Fibroblast of mammary gland (primary cell): ENCODE data around the gene RABGGTA.

Experiments used
- DNase-seq: peaks from one replicate; pipeline ENCODE4 v3.0.0-alpha.2; 2010; ENCODE audit warnings: low read depth
- H3K4me3 ChIP-seq: 2 replicates; pipeline ENCODE4 v1.5.1; 2011; ENCODE audit warnings: low read depth, mild to moderate bottlenecking, low read length, moderate library complexity; ENCODE audit not compliant: control insufficient read depth
- TF ChIP-seq, protein P1 (sequence below): conservative IDR thresholded peaks from 2 replicates; pipeline ENCODE4 v1.5.1; 2011; ENCODE audit warnings: low read depth, low read length, inconsistent platforms; ENCODE audit not compliant: control insufficient read depth, insufficient read depth

The RABGGTA gene

DNA sequence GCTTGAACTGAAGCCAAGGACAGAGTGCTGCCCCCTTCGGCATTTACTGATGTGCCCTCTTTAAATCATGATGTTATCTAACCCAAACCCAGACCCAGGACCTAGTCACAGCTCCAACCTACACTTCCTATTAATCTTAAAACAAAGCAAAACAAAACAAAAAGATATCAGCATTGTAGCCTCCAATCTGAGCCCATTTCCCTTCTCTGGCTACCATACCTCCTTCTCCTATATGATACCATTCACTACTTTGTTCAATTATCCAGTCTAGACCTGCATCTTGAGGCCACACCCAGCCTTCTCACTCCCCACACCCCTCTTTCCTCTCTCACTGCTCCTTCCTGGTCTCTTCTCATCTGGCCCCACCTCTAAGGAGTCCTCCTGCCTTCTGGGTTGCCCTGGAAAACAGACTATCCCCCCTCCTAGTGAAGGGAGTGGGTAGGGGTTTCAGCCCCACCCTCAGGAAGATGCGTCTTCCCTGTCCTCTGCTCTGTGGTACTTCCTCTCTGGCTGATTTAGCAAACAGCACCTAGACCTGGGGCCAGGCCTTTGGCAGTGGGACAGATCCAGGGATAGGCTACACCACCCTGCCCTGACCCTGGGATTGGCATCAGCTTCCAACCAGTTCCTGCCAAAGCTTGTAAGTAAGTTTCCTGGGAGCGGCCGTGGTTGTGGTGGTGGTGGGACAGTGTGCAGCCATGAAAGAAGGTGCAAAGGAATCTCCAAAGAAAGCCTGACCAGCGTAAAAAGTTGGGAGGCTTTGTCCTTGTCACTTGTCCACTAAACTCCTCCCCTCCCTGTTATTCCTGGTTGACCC lies 43.2 kb upstream of the RABGGTA start:
- no peak for DNase-seq
- no peak overlapping the region for H3K4me3 ChIP-seq
- TF ChIP-seq, protein P1, sequence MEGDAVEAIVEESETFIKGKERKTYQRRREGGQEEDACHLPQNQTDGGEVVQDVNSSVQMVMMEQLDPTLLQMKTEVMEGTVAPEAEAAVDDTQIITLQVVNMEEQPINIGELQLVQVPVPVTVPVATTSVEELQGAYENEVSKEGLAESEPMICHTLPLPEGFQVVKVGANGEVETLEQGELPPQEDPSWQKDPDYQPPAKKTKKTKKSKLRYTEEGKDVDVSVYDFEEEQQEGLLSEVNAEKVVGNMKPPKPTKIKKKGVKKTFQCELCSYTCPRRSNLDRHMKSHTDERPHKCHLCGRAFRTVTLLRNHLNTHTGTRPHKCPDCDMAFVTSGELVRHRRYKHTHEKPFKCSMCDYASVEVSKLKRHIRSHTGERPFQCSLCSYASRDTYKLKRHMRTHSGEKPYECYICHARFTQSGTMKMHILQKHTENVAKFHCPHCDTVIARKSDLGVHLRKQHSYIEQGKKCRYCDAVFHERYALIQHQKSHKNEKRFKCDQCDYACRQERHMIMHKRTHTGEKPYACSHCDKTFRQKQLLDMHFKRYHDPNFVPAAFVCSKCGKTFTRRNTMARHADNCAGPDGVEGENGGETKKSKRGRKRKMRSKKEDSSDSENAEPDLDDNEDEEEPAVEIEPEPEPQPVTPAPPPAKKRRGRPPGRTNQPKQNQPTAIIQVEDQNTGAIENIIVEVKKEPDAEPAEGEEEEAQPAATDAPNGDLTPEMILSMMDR, result no peak

DNA sequence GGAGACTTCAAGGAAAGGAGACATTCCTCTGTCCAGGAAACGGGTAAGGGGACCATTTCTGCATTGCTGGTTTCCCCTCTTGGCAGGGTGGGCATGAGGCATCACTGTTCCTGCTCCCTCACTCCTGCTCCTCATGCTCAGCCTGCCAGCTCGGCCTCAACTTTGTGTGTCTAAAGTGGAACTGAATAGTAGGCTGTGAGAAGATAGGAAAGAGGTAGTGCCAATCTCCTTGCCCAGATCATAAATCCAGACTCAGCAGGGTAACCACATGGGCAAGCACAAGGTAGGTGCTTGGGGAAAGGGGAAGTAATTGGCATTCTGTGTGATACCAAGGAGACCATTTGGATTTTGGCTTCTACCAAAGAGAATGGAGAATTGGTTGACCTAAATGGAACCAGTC lies 42.5 kb upstream of the RABGGTA start:
- TF ChIP-seq, protein P1, result no peak
- DNase-seq, result no peak
- H3K4me3 ChIP-seq, result no peak overlapping the region

DNA sequence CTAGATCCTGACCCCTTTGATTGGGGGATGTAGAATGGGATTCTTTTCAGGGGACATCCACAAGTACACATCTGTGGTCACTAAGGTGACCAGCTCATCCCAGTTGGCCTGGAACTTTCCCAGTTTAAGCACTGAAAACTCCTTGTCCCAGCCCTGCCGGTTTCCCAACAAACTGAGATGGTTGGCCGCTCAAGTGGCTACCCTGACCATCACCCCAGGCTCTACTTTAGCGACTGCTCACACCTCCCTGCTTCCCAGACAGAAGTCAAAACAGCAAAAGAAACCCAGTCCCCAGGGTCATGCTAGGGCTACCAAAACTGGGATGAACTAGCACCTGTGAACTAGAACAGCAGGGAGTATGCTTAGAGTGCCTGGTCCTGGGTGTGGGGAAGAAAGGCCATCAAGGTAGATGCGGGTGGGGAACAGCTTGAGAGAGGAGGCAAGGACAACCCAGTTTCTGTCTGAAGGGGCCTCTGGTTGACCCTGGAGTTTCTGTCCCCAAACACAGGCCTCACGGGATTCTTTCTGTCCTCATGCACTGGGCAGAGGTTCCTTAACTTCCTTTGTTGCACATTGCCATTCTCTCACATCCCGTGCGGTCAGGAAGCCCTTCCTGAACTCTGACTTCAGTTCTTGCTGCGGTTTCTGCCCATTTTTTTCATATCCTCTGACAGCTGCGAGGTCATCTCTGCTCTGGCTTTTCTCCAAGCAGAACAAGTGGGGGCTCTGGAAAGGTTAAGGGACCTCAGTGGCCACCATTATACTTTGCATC lies 41.5 kb upstream of the RABGGTA start:
- TF ChIP-seq, protein P1, result no peak
- no peak overlapping the region for H3K4me3 ChIP-seq
- DNase-seq, result no peak

DNA sequence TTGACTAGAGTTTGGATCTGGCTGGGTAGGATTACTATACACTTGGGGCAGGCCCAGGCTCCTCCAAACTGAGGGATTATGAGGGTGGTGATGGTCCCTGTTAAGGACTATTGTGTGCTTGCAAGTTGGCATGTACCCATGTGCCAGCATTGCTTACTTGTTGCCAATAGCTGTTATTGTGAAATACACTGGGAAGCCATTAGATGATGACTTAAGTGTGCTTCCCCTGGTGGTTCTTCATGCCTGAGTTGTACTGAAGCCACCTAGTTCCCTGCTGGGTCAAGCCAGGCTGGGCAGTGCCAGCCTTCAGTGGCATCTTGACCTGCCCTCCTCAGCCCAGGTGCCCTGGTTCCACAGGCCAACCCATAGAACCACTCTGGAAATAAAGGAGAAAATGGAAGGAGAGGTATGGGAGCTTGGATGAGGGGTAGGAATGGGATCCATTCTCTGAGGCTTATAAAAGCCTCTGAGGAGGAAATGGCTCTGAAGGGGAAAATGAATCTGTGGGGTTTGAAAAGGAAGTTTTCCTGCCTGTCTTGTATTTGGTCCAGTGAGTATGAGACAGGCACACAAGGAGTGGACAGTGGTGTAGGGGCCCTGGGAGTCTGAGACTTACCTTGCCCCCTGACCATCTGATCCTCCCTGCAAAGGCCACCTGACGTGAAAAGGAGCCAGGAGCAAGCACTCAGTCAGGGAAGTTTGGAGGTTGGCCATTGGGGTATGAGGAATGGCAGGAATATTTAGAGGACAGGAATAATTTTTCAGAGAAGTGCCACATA lies 40.6 kb upstream of the RABGGTA start:
- no peak overlapping the region for H3K4me3 ChIP-seq
- TF ChIP-seq, protein P1, result no peak
- peak; percentile 36 for DNase-seq

DNA sequence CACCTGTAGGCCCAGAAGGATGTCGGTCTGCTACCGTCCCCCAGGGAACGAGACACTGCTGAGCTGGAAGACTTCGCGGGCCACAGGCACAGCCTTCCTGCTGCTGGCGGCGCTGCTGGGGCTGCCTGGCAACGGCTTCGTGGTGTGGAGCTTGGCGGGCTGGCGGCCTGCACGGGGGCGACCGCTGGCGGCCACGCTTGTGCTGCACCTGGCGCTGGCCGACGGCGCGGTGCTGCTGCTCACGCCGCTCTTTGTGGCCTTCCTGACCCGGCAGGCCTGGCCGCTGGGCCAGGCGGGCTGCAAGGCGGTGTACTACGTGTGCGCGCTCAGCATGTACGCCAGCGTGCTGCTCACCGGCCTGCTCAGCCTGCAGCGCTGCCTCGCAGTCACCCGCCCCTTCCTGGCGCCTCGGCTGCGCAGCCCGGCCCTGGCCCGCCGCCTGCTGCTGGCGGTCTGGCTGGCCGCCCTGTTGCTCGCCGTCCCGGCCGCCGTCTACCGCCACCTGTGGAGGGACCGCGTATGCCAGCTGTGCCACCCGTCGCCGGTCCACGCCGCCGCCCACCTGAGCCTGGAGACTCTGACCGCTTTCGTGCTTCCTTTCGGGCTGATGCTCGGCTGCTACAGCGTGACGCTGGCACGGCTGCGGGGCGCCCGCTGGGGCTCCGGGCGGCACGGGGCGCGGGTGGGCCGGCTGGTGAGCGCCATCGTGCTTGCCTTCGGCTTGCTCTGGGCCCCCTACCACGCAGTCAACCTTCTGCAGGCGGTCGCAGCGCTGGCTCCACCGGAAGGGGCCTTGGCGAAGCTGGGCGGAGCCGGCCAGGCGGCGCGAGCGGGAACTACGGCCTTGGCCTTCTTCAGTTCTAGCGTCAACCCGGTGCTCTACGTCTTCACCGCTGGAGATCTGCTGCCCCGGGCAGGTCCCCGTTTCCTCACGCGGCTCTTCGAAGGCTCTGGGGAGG lies 39.5 kb upstream of the RABGGTA start, which contains the start of gene LTB4R:
LTB4R (plus strand) TSS at position 857 of the 959 bp plus-strand sequence. CDS start 4,150 bp downstream, outside the sequence.
- peak within 1 kb of the TSS; percentile 15 for H3K4me3 ChIP-seq
- TF ChIP-seq, protein P1, result no peak
- peak; percentile 69 for DNase-seq

DNA sequence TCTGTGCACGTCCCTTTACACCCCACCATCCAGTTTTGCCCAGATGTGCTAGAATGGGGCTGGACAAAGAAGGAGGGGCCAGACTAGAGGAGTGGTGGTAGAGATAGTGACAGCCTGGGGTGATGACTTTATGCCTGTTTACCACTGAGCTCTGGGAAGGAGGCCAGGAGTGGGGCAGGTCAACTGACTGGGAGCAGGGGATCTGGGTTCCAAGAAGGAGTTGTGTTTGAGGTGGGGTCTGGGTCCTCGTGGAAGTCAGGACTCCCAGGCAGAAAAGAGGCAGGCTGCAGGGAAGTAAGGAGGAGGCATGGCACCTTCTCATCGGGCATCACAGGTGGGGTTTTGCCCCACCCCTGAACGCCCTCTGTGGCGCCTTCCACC lies 38.9 kb upstream of the RABGGTA start:
- H3K4me3 ChIP-seq, result no peak overlapping the region
- no peak for DNase-seq
- TF ChIP-seq, protein P1, result no peak
